Epithelial cell of proximal tubule (primary cell): ENCODE results near the gene DACH1. TPM values are rescaled to one million over a fixed set of nuclear protein-coding genes. Genes with fewer than 3 reads are reported as not detected.

Experiments
- DNase-seq: peaks from one replicate; pipeline ENCODE4 v3.0.0-alpha.2; 2011; ENCODE audit warnings: low read depth
- H3K4me3 ChIP-seq: 2 replicates; pipeline ENCODE4 v1.5.1; 2011; ENCODE audit warnings: low read depth, mild to moderate bottlenecking, low read length
- total RNA-seq: library from RNA; depleted of rRNA; stranded (reverse); fragments of >200 nt; gene quantifications from 2 replicates; pipeline ENCODE4 v1.2.3, GENCODE V29; 2015
- TF ChIP-seq, protein P1 (sequence below): conservative IDR thresholded peaks from 2 replicates; pipeline ENCODE4 v1.5.1; 2012; ENCODE audit warnings: low read depth, mild to moderate bottlenecking, low read length

The DACH1 gene
- total RNA-seq, 1 donor from 2014 or later: 0.86 TPM

GRCh38 chr13:71625694-71626093 lies 241.3 kb downstream of the DACH1 start:
- no peak overlapping the region for H3K4me3 ChIP-seq
- TF ChIP-seq, protein P1, sequence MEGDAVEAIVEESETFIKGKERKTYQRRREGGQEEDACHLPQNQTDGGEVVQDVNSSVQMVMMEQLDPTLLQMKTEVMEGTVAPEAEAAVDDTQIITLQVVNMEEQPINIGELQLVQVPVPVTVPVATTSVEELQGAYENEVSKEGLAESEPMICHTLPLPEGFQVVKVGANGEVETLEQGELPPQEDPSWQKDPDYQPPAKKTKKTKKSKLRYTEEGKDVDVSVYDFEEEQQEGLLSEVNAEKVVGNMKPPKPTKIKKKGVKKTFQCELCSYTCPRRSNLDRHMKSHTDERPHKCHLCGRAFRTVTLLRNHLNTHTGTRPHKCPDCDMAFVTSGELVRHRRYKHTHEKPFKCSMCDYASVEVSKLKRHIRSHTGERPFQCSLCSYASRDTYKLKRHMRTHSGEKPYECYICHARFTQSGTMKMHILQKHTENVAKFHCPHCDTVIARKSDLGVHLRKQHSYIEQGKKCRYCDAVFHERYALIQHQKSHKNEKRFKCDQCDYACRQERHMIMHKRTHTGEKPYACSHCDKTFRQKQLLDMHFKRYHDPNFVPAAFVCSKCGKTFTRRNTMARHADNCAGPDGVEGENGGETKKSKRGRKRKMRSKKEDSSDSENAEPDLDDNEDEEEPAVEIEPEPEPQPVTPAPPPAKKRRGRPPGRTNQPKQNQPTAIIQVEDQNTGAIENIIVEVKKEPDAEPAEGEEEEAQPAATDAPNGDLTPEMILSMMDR: no peak
- no peak for DNase-seq

DNA sequence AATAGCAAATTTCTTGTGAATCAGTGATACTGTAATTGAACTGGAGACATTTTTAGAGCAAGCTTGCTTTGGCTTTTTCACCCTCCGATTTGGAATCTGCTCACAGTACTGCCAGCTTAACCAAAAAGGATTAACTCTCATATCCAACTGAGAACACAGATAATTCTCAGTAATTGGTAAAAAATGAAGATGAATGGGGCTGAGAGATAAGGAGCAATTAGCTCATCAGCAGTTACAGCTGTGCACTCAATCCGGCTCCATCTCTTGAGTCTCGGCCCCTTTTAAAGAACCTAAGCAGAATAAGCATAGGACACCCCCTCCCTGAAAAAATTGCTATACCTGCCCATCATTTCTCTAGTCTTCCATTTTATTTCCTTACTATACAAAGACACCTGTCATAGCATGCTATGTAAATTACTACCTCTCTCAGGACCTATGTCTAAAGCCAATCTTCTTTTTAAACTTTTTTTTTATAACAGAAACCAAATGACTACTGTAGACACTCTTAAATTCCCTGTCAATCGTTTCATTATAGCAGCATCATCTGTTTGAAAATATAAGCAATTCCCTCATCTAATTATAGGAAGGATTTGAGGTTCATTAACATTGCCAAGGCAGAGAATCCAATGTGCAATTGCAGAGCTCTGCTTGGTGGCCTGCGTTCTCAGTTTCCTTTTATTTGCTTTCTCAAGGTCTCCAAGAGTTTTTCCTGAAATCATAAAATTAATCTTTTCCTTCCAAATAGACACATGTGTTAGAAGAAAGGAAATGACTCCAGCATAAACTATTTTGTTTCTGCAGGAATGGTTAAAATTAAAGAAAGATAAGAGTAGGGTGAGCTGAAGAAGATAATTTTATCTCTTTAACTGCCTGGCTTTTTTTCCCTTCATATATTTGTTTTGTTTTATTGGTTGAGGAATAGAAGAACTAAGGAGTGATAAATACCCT lies 242.1 kb downstream of the DACH1 start:
- DNase-seq: no peak
- H3K4me3 ChIP-seq: no peak overlapping the region
- TF ChIP-seq, protein P1: no peak

GRCh38 chr13:71621174-71622124 lies 245.6 kb downstream of the DACH1 start:
- H3K4me3 ChIP-seq: no peak overlapping the region
- TF ChIP-seq, protein P1: no peak

DNA sequence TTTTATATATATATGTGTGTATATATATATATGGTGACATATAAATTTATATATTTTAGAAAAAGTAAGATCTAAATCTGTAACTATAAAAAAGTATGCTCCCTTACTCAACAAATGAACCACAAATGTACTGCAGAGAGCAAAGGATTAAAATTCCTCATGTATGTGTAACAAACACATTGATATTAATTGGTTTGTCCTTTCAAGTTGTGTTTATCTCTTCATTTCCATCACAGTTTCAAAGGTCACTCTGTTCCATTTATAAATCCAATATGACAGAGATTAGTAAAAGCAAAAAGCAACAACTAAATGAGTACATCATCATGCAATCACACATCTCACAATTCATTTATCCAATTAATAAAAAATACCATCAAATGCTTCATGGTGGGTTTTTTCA lies 247.9 kb downstream of the DACH1 start:
- TF ChIP-seq, protein P1: no peak
- no peak for DNase-seq
- no peak overlapping the region for H3K4me3 ChIP-seq

More at GRCh38 chr13:71621174-71622124, 245.6 kb downstream of the DACH1 start:
- DNase-seq: no peak

DNA sequence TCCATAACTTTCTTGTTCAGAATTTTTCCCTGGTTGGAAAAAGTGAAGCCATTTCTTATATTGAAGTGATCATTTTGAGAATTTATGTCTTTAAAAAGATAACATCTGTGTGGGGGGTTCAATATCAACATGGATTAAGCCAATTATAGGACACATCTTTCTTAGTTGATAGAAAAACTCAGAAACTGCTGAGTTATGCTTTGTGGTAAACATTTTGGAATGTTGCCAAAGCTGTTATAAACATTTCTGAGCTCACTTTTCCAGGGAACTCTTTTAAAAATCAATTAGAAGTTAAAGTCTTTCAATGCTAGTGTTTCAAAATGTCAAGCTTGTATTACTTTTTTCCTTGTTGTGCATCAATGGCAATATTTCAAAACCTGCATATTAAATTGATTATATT lies 248.8 kb downstream of the DACH1 start:
- no peak overlapping the region for H3K4me3 ChIP-seq
- DNase-seq: no peak
- TF ChIP-seq, protein P1: no peak

DNA sequence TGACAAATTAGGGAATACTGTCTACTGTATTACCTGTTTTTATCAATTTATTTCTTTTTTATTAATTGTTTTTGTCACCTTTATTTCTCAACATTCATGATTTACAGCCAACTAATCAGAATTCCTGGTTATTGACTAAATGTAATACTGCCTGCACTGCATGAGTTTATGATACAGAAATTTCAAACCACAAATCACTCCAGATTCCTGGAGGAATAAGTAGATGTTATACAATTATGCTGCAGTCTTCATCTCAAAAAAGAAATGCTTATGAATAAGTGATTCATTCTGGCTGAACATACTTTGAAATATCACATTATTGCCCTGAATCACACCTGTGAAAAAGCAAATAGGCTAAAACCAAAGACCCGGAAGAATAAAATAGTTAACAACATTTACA lies 249.7 kb downstream of the DACH1 start:
- no peak for DNase-seq
- no peak overlapping the region for H3K4me3 ChIP-seq
- TF ChIP-seq, protein P1: no peak
